Calu3 (cell line): ENCODE measurements around the gene DKC1. TPM values are rescaled to one million over a fixed set of nuclear protein-coding genes. Genes with fewer than 3 reads are reported as not detected.
A peak's percentile ranks its signal among the peaks of the same experiment; 100 is the strongest.

Source experiments
- Bru-seq: library from RNA; stranded (reverse); fragments of 400-500 nt; gene quantifications from one replicate; lab custom pipeline; 2021; lab: Mats Ljungman, UMichigan
- BruChase-seq, 2 experiments: library from RNA; stranded (reverse); fragments of 400-500 nt; gene quantifications; one replicate each; lab custom pipeline; 2021; lab: Mats Ljungman, UMichigan
- BruUV-seq: library from RNA; stranded (reverse); fragments of 400-500 nt; replicated peaks from 2 replicates; lab custom pipeline; 2021; lab: Mats Ljungman, UMichigan
- CTCF ChIA-PET: fragments of 300-600 bp; sonication (Branson Sonifier 250); formaldehyde crosslinking; loops from one replicate; lab custom pipeline; 2022; ENCODE audit warnings: antibody characterized with exemption; lab: Charles Lee
- DNase-seq: peaks from one replicate; pipeline ENCODE4 v3.0.0; 2022
- H3K27ac Mint-ChIP-seq: one replicate; pipeline ENCODE4 v1.8.0; 2022; ENCODE audit warnings: mixed read lengths; ENCODE audit not compliant: unreplicated experiment
- H3K27me3 Mint-ChIP-seq: one replicate; pipeline ENCODE4 v1.8.0; 2022; ENCODE audit warnings: mixed read lengths; ENCODE audit not compliant: unreplicated experiment
- H3K36me3 Mint-ChIP-seq: one replicate; pipeline ENCODE4 v1.8.0; 2022; ENCODE audit warnings: mild to moderate bottlenecking, moderate library complexity, mixed read lengths; ENCODE audit not compliant: insufficient read depth, unreplicated experiment
- H3K4me1 Mint-ChIP-seq: one replicate; pipeline ENCODE4 v1.8.0; 2022; ENCODE audit warnings: mild to moderate bottlenecking, low read depth, mixed read lengths; ENCODE audit not compliant: unreplicated experiment
- H3K4me3 Mint-ChIP-seq: one replicate; pipeline ENCODE4 v1.8.0; 2022; ENCODE audit warnings: mild to moderate bottlenecking, low read depth, moderate library complexity, mixed read lengths; ENCODE audit not compliant: unreplicated experiment
- H3K9me3 Mint-ChIP-seq: one replicate; pipeline ENCODE4 v1.8.0; 2022; ENCODE audit warnings: low read depth, mixed read lengths; ENCODE audit not compliant: unreplicated experiment
- intact Hi-C: fragments of 100-400 bp; cut with micrococcal nuclease; formaldehyde crosslinking; loops from one replicate; pipeline ENCODE4 v1.10.0; 2022; ENCODE audit not compliant: unreplicated experiment
- long read RNA-seq: library from polyadenylated mRNA; stranded (forward); transcript quantifications from one replicate; pipeline ENCODE4 v2.0.0, GENCODE V29; 2022
- total RNA-seq: library from RNA; stranded (reverse); gene quantifications from 2 replicates; pipeline ENCODE4 v1.2.3, GENCODE V29; 2022
- TF ChIP-seq, protein P1 (sequence below): fragments of 200-600 bp; IDR thresholded peaks from one replicate; pipeline ENCODE4 v1.8.0; 2022; ENCODE audit warnings: antibody characterized with exemption; ENCODE audit not compliant: unreplicated experiment

The DKC1 gene
- 112 and 120 TPM in 2 replicates for total RNA-seq
- percentile 95 among the genes with signal in this experiment for Bru-seq, nascent RNA
- BruChase-seq, experiment 1, labeled RNA remaining after a 6-hour chase: percentile 97 among the genes with signal in this experiment
- BruChase-seq, experiment 2, labeled RNA remaining after a 2-hour chase: percentile 95 among the genes with signal in this experiment
- long read RNA-seq, transcript DKC1-201 (15 exons, 2,577 nt): major isoform, 185 of 216 reads
- long read RNA-seq, partial matches to known transcripts: 11 of 216 reads
- long read RNA-seq, other reads (novel, unspliced or antisense): 19 of 216 reads

DNA sequence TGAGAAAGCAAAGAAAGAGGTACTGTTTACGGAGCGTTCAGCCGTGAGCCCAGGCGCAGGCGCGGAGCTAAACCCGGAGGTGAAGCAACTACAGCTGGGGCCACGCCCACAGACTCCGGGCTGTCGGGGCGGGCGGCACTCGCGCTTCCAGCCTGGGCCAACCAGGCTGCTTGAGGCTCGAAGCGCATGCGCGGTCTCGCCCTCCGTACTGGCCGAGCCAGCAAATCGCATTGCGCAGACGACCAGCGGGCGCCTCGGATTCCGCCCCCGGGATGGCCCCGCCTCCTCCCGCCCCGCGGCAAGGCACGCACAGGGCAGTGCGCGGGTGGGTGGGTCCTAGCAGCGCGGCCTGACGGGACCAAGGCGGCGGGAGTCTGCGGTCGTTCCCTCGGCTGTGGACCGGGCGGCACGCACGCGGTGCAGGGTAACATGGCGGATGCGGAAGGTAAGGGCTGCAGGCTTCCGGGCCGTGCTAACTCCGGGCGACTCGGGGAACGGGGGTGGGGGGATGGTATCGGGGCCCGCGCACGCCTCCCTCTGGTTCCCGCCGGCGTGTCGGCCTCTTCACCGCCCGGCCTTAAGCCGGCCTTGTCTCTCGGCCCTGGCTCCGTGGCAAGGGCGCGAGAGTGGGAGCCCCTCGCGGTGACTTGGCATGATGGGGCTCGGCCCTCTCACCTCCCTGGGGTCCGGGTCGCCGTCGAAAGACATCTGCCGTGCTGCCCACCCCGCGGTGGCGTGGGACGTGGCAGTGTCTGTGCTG is at the start of gene DKC1:
TSS of gene DKC1 (plus strand) at position 328 of the 760 bp plus-strand sequence. CDS start at position 430, 102 bp downstream.
- Mint-ChIP-seq H3K27me3 (no peaks in the 10 kb centered on the region), H3K27ac (peak within 1 kb of the TSS; percentile 79), H3K9me3 (no peaks in the 10 kb centered on the region), H3K4me3 (peak within 1 kb of the TSS; percentile 91), H3K4me1 (peaks cover 11% of the 10 kb centered on the region), H3K36me3 (peaks cover 53% of the 10 kb centered on the region)
- BruUV-seq: no TSS peak
- peak; percentile 98 for DNase-seq
- intact Hi-C loops: no loop called here
- TF ChIP-seq, protein P1, sequence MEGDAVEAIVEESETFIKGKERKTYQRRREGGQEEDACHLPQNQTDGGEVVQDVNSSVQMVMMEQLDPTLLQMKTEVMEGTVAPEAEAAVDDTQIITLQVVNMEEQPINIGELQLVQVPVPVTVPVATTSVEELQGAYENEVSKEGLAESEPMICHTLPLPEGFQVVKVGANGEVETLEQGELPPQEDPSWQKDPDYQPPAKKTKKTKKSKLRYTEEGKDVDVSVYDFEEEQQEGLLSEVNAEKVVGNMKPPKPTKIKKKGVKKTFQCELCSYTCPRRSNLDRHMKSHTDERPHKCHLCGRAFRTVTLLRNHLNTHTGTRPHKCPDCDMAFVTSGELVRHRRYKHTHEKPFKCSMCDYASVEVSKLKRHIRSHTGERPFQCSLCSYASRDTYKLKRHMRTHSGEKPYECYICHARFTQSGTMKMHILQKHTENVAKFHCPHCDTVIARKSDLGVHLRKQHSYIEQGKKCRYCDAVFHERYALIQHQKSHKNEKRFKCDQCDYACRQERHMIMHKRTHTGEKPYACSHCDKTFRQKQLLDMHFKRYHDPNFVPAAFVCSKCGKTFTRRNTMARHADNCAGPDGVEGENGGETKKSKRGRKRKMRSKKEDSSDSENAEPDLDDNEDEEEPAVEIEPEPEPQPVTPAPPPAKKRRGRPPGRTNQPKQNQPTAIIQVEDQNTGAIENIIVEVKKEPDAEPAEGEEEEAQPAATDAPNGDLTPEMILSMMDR: no peak
- CTCF ChIA-PET: interaction anchor here (0.8 to 1.7 kb wide), 4 partner anchors 12 to 43 kb away, joined by 3 to 11 read pairs (median 6); partner anchors contain the start of genes GAB3 and MPP1

- no peak overlapping the region for H3K4me3 Mint-ChIP-seq
- intact Hi-C loops: loop anchor here (5.0 kb wide), 1 partner anchor 127 kb away; no protein-coding TSS in a partner anchor
Measured at GRCh38 chrX:154714925-154715324, 47.7 kb upstream of the DKC1 start.

DNA sequence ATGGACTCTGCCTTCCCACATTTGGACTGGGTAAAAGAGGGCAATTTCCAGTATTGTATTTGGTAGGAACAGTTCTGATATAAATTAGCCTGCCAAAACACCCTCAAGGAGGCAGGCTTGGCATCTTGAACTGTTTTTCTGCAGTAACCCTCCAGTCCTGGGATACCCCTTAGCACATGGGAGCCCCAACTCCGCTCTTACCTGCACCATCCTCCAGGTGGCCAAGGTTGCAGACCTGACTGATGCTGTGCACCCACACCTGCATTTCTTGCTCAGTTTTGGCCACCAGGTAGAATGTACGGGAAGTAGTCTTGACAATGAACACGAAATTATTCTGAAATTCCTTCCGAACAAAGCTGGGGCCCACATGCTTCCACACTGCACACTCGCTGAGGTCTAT is 46.8 kb upstream of the DKC1 start:
- Mint-ChIP-seq H3K9me3 (no peaks in the 10 kb centered on the region), H3K27ac (no peak overlapping the region), H3K36me3 (no peaks in the 10 kb centered on the region), H3K4me3 (no peak overlapping the region), H3K4me1 (peaks cover 16% of the 10 kb centered on the region), H3K27me3 (peaks cover 65% of the 10 kb centered on the region)
- CTCF ChIA-PET: no interaction called here
- BruUV-seq: no TSS peak
- TF ChIP-seq, protein P1: no peak
- intact Hi-C loops: loop anchor here (5.0 kb wide), 1 partner anchor 126 kb away; no protein-coding TSS in a partner anchor
- peak; percentile 16 for DNase-seq

More at GRCh38 chrX:154714925-154715324, 47.7 kb upstream of the DKC1 start:
- DNase-seq: peak; percentile 51
- CTCF ChIA-PET: no interaction called here
- TF ChIP-seq, protein P1: peak; percentile 51
- peaks cover 71% of the 10 kb centered on the region for H3K27me3 Mint-ChIP-seq
- no peaks in the 10 kb centered on the region for H3K36me3 Mint-ChIP-seq
- peaks cover 16% of the 10 kb centered on the region for H3K4me1 Mint-ChIP-seq
- no peaks in the 10 kb centered on the region for H3K9me3 Mint-ChIP-seq
- H3K27ac Mint-ChIP-seq: no peak overlapping the region
- BruUV-seq: no TSS peak

DNA sequence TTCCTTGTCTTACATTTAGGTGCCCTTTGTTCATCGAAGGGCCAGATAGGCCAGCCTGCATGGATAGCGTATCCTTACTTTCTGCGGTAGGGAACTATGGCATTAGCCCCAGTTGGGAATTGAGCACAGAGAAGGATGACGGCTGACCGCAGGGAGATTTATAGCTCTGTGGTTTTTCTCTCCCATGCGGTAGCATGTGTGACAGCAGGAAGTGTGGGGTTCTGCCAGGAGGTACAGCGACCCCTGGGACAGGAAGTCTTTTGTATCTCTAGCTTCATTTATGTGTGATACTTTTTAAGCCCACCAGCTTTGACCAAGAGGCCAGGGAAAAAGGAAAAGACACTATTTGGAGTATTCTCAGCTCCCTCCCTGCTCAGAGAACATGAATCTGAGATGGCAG is 44.8 kb upstream of the DKC1 start:
- Mint-ChIP-seq H3K4me3 (no peak overlapping the region), H3K9me3 (no peaks in the 10 kb centered on the region), H3K36me3 (no peaks in the 10 kb centered on the region), H3K27me3 (peaks cover 72% of the 10 kb centered on the region), H3K27ac (no peak overlapping the region), H3K4me1 (peaks cover 13% of the 10 kb centered on the region)
- TF ChIP-seq, protein P1: no peak
- BruUV-seq: no TSS peak
- intact Hi-C loops: loop anchor here (5.0 kb wide), 1 partner anchor 124 kb away; no protein-coding TSS in a partner anchor
- CTCF ChIA-PET: interaction anchor here (0.7 kb wide), 1 partner anchor 16 kb away, joined by 3 read pairs; no protein-coding TSS in a partner anchor
- DNase-seq: no peak
